Activated naive CD4-positive, alpha-beta T cell treated with anti-CD3 and anti-CD28 coated beads for 36 hours (primary cell): ENCODE data around the gene ACOX2. TPM values are rescaled to one million over a fixed set of nuclear protein-coding genes. Genes with fewer than 3 reads are reported as not detected.

Experiments used
- CTCF ChIA-PET: fragments of 350-600 bp; sonication (Branson Sonifier 250); formaldehyde crosslinking; loops from one replicate; lab custom pipeline; 2021; ENCODE audit warnings: antibody characterized with exemption; lab: Charles Lee
- DNase-seq: peaks from one replicate; pipeline ENCODE4 v3.0.0-alpha.2; 2020
- H3K27ac Mint-ChIP-seq: one replicate; pipeline ENCODE4 v1.8.0; 2021; ENCODE audit warnings: mild to moderate bottlenecking, mixed read lengths
- H3K27me3 Mint-ChIP-seq: one replicate; pipeline ENCODE4 v1.8.0; 2021; ENCODE audit warnings: low read depth, mixed read lengths
- H3K36me3 Mint-ChIP-seq: one replicate; pipeline ENCODE4 v1.8.0; 2021; ENCODE audit warnings: low read depth, mixed read lengths
- H3K4me1 Mint-ChIP-seq: one replicate; pipeline ENCODE4 v1.8.0; 2021; ENCODE audit warnings: low read depth, mixed read lengths
- H3K4me3 Mint-ChIP-seq: one replicate; pipeline ENCODE4 v1.8.0; 2021; ENCODE audit warnings: mild to moderate bottlenecking, moderate library complexity, mixed read lengths
- H3K9me3 Mint-ChIP-seq: one replicate; pipeline ENCODE4 v1.8.0; 2021; ENCODE audit warnings: mixed read lengths
- intact Hi-C: fragments of 100-400 bp; cut with micrococcal nuclease; formaldehyde crosslinking; loops from one replicate; pipeline ENCODE4 v1.15.1; 2023
- total RNA-seq, 2 experiments: library from RNA; stranded (reverse); gene quantifications; one replicate each; pipeline ENCODE4 v1.2.3, GENCODE V29; 2021

The ACOX2 gene
- total RNA-seq, 2 experiments from 2014 or later, result not detected

GRCh38 chr3:58520403-58521335 lies 16.3 kb downstream of the ACOX2 start:
- Mint-ChIP-seq H3K4me1 (no peaks in the 10 kb centered on the region), H3K36me3 (no peaks in the 10 kb centered on the region), H3K27ac (no peak overlapping the region), H3K4me3 (no peak overlapping the region), H3K9me3 (no peaks in the 10 kb centered on the region), H3K27me3 (no peaks in the 10 kb centered on the region)
- CTCF ChIA-PET, result interaction anchor here (1.0 kb wide), 1 partner anchor 28 kb away, joined by 4 read pairs; no protein-coding TSS in a partner anchor
- DNase-seq, result no peak
- intact Hi-C loops, result no loop called here

- CTCF ChIA-PET, result interaction anchor here (1.0 kb wide), 1 partner anchor 27 kb away, joined by 4 read pairs; no protein-coding TSS in a partner anchor
- intact Hi-C loops, result no loop called here
- Mint-ChIP-seq H3K36me3 (no peaks in the 10 kb centered on the region), H3K4me1 (no peaks in the 10 kb centered on the region), H3K27ac (no peak overlapping the region), H3K27me3 (no peaks in the 10 kb centered on the region), H3K9me3 (no peaks in the 10 kb centered on the region), H3K4me3 (no peak overlapping the region)
- no peak for DNase-seq
Measured at GRCh38 chr3:58519668-58520402, 17.2 kb downstream of the ACOX2 start.

- intact Hi-C loops, result no loop called here
- no peak overlapping the region for H3K27ac Mint-ChIP-seq
- no peaks in the 10 kb centered on the region for H3K4me1 Mint-ChIP-seq
- H3K27me3 Mint-ChIP-seq, result no peaks in the 10 kb centered on the region
- no peak overlapping the region for H3K4me3 Mint-ChIP-seq
- CTCF ChIA-PET, result interaction anchor here (2.7 kb wide), 1 partner anchor 14 kb away, joined by 15 read pairs; no protein-coding TSS in a partner anchor
- no peak for DNase-seq
- H3K36me3 Mint-ChIP-seq, result no peaks in the 10 kb centered on the region
- H3K9me3 Mint-ChIP-seq, result no peaks in the 10 kb centered on the region
Measured at GRCh38 chr3:58518291-58518789, 18.6 kb downstream of the ACOX2 start.

GRCh38 chr3:58514405-58514804 lies 22.6 kb downstream of the ACOX2 start:
- intact Hi-C loops, result no loop called here
- H3K4me3 Mint-ChIP-seq, result no peak overlapping the region
- no peaks in the 10 kb centered on the region for H3K27me3 Mint-ChIP-seq
- no peaks in the 10 kb centered on the region for H3K36me3 Mint-ChIP-seq
- H3K4me1 Mint-ChIP-seq, result no peaks in the 10 kb centered on the region
- no peak for DNase-seq
- no peaks in the 10 kb centered on the region for H3K9me3 Mint-ChIP-seq
- no peak overlapping the region for H3K27ac Mint-ChIP-seq
- CTCF ChIA-PET, result no interaction called here

GRCh38 chr3:58508437-58508836 lies 28.6 kb downstream of the ACOX2 start:
- CTCF ChIA-PET, result no interaction called here
- H3K4me3 Mint-ChIP-seq, result no peak overlapping the region
- intact Hi-C loops, result no loop called here

GRCh38 chr3:58507356-58508078 lies 29.5 kb downstream of the ACOX2 start:
- Mint-ChIP-seq H3K4me3 (no peak overlapping the region), H3K27me3 (no peaks in the 10 kb centered on the region), H3K36me3 (no peaks in the 10 kb centered on the region), H3K27ac (no peak overlapping the region), H3K9me3 (no peaks in the 10 kb centered on the region), H3K4me1 (no peaks in the 10 kb centered on the region)
- intact Hi-C loops, result no loop called here
- CTCF ChIA-PET, result no interaction called here
- no peak for DNase-seq

More at GRCh38 chr3:58508437-58508836, 28.6 kb downstream of the ACOX2 start:
- Mint-ChIP-seq H3K36me3 (no peaks in the 10 kb centered on the region), H3K4me1 (no peaks in the 10 kb centered on the region), H3K27me3 (no peaks in the 10 kb centered on the region), H3K9me3 (no peaks in the 10 kb centered on the region), H3K27ac (no peak overlapping the region)
- DNase-seq, result no peak

- Mint-ChIP-seq H3K36me3 (peaks cover 20% of the 10 kb centered on the region), H3K4me3 (no peak overlapping the region), H3K9me3 (no peaks in the 10 kb centered on the region), H3K4me1 (peaks cover 7% of the 10 kb centered on the region), H3K27me3 (no peaks in the 10 kb centered on the region), H3K27ac (no peak overlapping the region)
- no peak for DNase-seq
- intact Hi-C loops, result no loop called here
- CTCF ChIA-PET, result interaction anchor here (0.7 kb wide), 1 partner anchor 22 kb away, joined by 3 read pairs; no protein-coding TSS in a partner anchor
Measured at GRCh38 chr3:58502872-58503271, 34.1 kb downstream of the ACOX2 start.

- no peak for DNase-seq
- CTCF ChIA-PET, result interaction anchor here (1.2 kb wide), 1 partner anchor 69 kb away, joined by 3 read pairs; no protein-coding TSS in a partner anchor
- Mint-ChIP-seq H3K36me3 (peaks cover 20% of the 10 kb centered on the region), H3K4me1 (peaks cover 50% of the 10 kb centered on the region), H3K9me3 (no peaks in the 10 kb centered on the region), H3K27me3 (no peaks in the 10 kb centered on the region), H3K27ac (no peak overlapping the region), H3K4me3 (no peak overlapping the region)
- intact Hi-C loops, result no loop called here
Measured at GRCh38 chr3:58497097-58497496, 39.9 kb downstream of the ACOX2 start.

- no peaks in the 10 kb centered on the region for H3K9me3 Mint-ChIP-seq
- no peak overlapping the region for H3K27ac Mint-ChIP-seq
- peaks cover 18% of the 10 kb centered on the region for H3K36me3 Mint-ChIP-seq
- no peaks in the 10 kb centered on the region for H3K27me3 Mint-ChIP-seq
- CTCF ChIA-PET, result interaction anchor here (0.7 to 0.9 kb wide), 3 partner anchors 24 to 170 kb away, joined by 3 to 9 read pairs (median 3); no protein-coding TSS in a partner anchor
- H3K4me1 Mint-ChIP-seq, result peaks cover 54% of the 10 kb centered on the region
- no peak for DNase-seq
- intact Hi-C loops, result no loop called here
- no peak overlapping the region for H3K4me3 Mint-ChIP-seq
Measured at GRCh38 chr3:58496206-58496857, 40.7 kb downstream of the ACOX2 start.

GRCh38 chr3:58495101-58495500 lies 41.9 kb downstream of the ACOX2 start:
- no peak for DNase-seq
- Mint-ChIP-seq H3K9me3 (no peaks in the 10 kb centered on the region), H3K36me3 (peaks cover 10% of the 10 kb centered on the region), H3K4me1 (peaks cover 57% of the 10 kb centered on the region), H3K27me3 (no peaks in the 10 kb centered on the region), H3K4me3 (no peak overlapping the region), H3K27ac (no peak overlapping the region)
- intact Hi-C loops, result no loop called here
- CTCF ChIA-PET, result interaction anchor here (0.7 to 1.2 kb wide), 3 partner anchors 37 to 168 kb away, joined by 3 to 4 read pairs (median 3); no protein-coding TSS in a partner anchor

- Mint-ChIP-seq H3K4me1 (peaks cover 58% of the 10 kb centered on the region), H3K36me3 (peaks cover 6% of the 10 kb centered on the region), H3K27me3 (no peaks in the 10 kb centered on the region), H3K27ac (no peak overlapping the region), H3K9me3 (no peaks in the 10 kb centered on the region), H3K4me3 (no peak overlapping the region)
- DNase-seq, result no peak
- intact Hi-C loops, result loop anchor here (5.0 kb wide), 2 partner anchors 93 to 257 kb away; partner anchors contain the start of gene ABHD6
- CTCF ChIA-PET, result interaction anchor here (1.2 to 4.7 kb wide), 3 partner anchors 38 to 186 kb away, joined by 3 to 33 read pairs (median 10); partner anchors contain the start of genes HTD2 and RPP14
Measured at GRCh38 chr3:58494107-58494506, 42.9 kb downstream of the ACOX2 start.
